Measurements from ENCODE around the gene EMILIN3.

EMILIN3 gene

DNA sequence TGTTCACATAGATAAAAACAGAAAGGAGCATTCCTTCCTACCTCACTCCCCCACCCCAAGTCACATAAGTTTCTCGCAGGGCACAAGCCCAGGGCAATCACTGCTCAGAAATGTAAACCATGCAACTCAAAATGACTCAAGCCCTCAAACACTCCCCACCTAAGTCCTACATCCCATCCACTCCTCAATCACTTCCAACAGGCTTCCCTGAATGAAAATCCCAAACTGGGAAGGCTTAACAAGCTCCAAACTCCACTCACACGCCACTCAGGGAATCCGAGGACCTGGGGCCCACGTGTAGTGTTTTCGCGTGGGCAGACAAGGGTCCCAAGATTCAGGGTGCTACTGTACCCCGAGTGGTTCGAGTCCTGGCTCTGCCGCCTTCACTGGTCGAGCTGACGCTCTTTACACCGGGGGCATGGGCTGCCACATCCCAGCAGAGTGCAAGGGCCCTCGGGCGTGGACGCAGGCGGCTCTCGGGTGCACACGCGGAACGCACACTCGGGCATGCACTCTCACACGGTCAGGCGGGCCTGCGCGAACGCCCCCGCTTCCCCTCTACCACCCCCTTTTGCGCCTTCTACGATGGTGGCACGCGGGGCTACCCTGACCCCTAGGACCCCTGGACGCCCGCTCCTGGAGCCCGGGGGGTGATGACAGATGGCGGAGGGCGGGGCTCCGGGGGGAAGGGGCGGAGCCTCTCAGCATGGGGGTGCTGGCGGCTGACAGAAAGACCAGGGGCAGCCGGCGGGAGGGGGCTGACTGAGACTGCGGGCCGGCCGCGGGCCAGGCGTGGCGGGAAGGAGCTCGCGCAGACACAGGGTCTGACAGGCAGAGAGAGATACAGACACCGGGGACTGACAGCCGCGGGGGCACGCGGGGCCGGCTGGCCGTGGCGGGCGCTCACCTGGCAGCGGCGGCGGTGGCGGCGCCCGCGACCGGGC lies 49.7 kb downstream of the EMILIN3 start (continued):
- TF ChIP-seq BCL11B (tag by site-specific recombination; IDR thresholded peaks at IDR 0.05; ENCODE audit: low read depth) (peak; percentile 82), SP3 (tag by site-specific recombination; IDR thresholded peaks at IDR 0.05) (peak; percentile 67), ZBTB48 (tag by site-specific recombination; IDR thresholded peaks at IDR 0.05) (peak; percentile 90), ZBTB7A (tag by site-specific recombination; IDR thresholded peaks at IDR 0.05; ENCODE audit: low read depth) (0 out of 2 replicates have a peak, but pooled peaks have one; percentile 57), ZNF416 (tag by site-specific recombination; IDR thresholded peaks at IDR 0.05) (no peak), ZNF423 (tag by site-specific recombination; IDR thresholded peaks at IDR 0.05) (peak; percentile 69; the same call in 1 of the 2 replicates), ZNF335 (tag by site-specific recombination; conservative IDR thresholded peaks at IDR 0.05) (peak; percentile 97), HOXA7 (CRISPR knock-in tag; IDR thresholded peaks at IDR 0.05; ENCODE audit: borderline replicate concordance) (no peak), ZNF391 (tag by site-specific recombination; IDR thresholded peaks at IDR 0.05; ENCODE audit: borderline replicate concordance, low read depth) (peak; percentile 34; the same call in 1 of the 2 replicates), KLF16 (tag by site-specific recombination; IDR thresholded peaks at IDR 0.05) (peak; percentile 90), ZNF610 (tag by site-specific recombination; IDR thresholded peaks at IDR 0.05; ENCODE audit: borderline replicate concordance) (peak; percentile 44; the same call in 1 of the 2 replicates), ZNF155 (tag by site-specific recombination; IDR thresholded peaks at IDR 0.05) (no peak), ZFP37 (tag by site-specific recombination; IDR thresholded peaks at IDR 0.05) (no peak; the same call in 1 of the 2 replicates), ZNF202 (tag by site-specific recombination; IDR thresholded peaks at IDR 0.05; ENCODE audit: borderline replicate concordance) (no peak), ZEB2 (tag by site-specific recombination; IDR thresholded peaks at IDR 0.05) (0 out of 2 replicates have a peak, but pooled peaks have one; percentile 46), SP7 (tag by site-specific recombination; IDR thresholded peaks at IDR 0.05) (peak; percentile 65; the same call in 1 of the 2 replicates), ZBTB17 (tag by site-specific recombination; IDR thresholded peaks at IDR 0.05) (peak; percentile 84; the same call in 1 of the 2 replicates), ZNF692 (tag by site-specific recombination; IDR thresholded peaks at IDR 0.05) (0 out of 2 replicates have a peak, but pooled peaks have one; percentile 56), ZSCAN30 (tag by site-specific recombination; IDR thresholded peaks at IDR 0.05) (0 out of 2 replicates have a peak, but pooled peaks have one; percentile 36), ZBTB11 (tag by site-specific recombination; conservative IDR thresholded peaks at IDR 0.05; ENCODE audit: low read depth) (0 out of 2 replicates have a peak, but pooled peaks have one; percentile 20), WT1 (tag by site-specific recombination; IDR thresholded peaks at IDR 0.05) (peak; percentile 40), ZNF341 (tag by site-specific recombination; IDR thresholded peaks at IDR 0.05; ENCODE audit: low read depth) (peak; percentile 84)
- TF ChIP-seq, protein P1, sequence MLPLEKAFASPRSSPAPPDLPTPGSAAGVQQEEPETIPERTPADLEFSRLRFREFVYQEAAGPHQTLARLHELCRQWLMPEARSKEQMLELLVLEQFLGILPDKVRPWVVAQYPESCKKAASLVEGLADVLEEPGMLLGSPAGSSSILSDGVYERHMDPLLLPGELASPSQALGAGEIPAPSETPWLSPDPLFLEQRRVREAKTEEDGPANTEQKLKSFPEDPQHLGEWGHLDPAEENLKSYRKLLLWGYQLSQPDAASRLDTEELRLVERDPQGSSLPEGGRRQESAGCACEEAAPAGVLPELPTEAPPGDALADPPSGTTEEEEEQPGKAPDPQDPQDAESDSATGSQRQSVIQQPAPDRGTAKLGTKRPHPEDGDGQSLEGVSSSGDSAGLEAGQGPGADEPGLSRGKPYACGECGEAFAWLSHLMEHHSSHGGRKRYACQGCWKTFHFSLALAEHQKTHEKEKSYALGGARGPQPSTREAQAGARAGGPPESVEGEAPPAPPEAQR (tag by site-specific recombination; IDR thresholded peaks at IDR 0.05): peak; percentile 38; the same call in 1 of the 2 replicates
- TF ChIP-seq, protein P2, sequence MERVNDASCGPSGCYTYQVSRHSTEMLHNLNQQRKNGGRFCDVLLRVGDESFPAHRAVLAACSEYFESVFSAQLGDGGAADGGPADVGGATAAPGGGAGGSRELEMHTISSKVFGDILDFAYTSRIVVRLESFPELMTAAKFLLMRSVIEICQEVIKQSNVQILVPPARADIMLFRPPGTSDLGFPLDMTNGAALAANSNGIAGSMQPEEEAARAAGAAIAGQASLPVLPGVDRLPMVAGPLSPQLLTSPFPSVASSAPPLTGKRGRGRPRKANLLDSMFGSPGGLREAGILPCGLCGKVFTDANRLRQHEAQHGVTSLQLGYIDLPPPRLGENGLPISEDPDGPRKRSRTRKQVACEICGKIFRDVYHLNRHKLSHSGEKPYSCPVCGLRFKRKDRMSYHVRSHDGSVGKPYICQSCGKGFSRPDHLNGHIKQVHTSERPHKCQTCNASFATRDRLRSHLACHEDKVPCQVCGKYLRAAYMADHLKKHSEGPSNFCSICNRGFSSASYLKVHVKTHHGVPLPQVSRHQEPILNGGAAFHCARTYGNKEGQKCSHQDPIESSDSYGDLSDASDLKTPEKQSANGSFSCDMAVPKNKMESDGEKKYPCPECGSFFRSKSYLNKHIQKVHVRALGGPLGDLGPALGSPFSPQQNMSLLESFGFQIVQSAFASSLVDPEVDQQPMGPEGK (tag by site-specific recombination; IDR thresholded peaks at IDR 0.05): peak; percentile 80
- TF ChIP-seq, protein P3, sequence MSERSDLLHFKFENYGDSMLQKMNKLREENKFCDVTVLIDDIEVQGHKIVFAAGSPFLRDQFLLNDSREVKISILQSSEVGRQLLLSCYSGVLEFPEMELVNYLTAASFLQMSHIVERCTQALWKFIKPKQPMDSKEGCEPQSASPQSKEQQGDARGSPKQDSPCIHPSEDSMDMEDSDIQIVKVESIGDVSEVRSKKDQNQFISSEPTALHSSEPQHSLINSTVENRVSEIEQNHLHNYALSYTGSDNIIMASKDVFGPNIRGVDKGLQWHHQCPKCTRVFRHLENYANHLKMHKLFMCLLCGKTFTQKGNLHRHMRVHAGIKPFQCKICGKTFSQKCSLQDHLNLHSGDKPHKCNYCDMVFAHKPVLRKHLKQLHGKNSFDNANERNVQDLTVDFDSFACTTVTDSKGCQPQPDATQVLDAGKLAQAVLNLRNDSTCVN (tag by site-specific recombination; optimal IDR thresholded peaks at IDR 0.05): peak; percentile 86
- TF ChIP-seq, protein P4, sequence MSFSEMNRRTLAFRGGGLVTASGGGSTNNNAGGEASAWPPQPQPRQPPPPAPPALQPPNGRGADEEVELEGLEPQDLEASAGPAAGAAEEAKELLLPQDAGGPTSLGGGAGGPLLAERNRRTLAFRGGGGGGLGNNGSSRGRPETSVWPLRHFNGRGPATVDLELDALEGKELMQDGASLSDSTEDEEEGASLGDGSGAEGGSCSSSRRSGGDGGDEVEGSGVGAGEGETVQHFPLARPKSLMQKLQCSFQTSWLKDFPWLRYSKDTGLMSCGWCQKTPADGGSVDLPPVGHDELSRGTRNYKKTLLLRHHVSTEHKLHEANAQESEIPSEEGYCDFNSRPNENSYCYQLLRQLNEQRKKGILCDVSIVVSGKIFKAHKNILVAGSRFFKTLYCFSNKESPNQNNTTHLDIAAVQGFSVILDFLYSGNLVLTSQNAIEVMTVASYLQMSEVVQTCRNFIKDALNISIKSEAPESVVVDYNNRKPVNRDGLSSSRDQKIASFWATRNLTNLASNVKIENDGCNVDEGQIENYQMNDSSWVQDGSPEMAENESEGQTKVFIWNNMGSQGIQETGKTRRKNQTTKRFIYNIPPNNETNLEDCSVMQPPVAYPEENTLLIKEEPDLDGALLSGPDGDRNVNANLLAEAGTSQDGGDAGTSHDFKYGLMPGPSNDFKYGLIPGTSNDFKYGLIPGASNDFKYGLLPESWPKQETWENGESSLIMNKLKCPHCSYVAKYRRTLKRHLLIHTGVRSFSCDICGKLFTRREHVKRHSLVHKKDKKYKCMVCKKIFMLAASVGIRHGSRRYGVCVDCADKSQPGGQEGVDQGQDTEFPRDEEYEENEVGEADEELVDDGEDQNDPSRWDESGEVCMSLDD (tag by site-specific recombination; IDR thresholded peaks at IDR 0.05): peak; percentile 87
